Heart left ventricle (tissue), 13 donors: ENCODE results near the gene LIF.

ENCODE experiments used
- POLR2A ChIP-seq, 2 donors: fragments of 450-650 bp; IDR thresholded peaks; one replicate each; pipeline ENCODE4 v1.6.1; 2017; ENCODE audit warnings: antibody characterized with exemption in 2 of 2, mild to moderate bottlenecking in 2 of 2, moderate library complexity in 2 of 2
- TF ChIP-seq, protein P1 (sequence below), 12 donors: fragments of 200-600 bp; sonication (generic) in 4 of 12; IDR thresholded peaks; one replicate each; pipeline versions ENCODE4 v1.5.0 to v1.8.0; 2018 to 2022; ENCODE audit warnings: antibody characterized with exemption in 12 of 12, mild to moderate bottlenecking in 5 of 12
- donor health status: ischemic (EF 13 %, LVEDD 7.1; RV severe dilation, severe dysfunction).
- donor health status: DM: no; HTN: yes; CAD: no.
- donor health status: DM: no; HTN: no; CAD: no.
- donor health status: ischemic (EF 25% LVEDD 6.9; RV normal size, moderate dysfunction).
- donor health status: ischemic (EF 25% LVEDD 5.7; RV mildly dilated, moderate dysfunction).
- donor health status: ischemic (EF 35%, LVEDD 5.7; RV mildly dilated, moderate dysfunction).
- donor health status: nonischemic (EF 11% LVEDD 7.7; RV severe dilation, severe dysfunction).
- donor health status: DM: yes; HTN: yes; CAD: no.
- donor health status: PGD.
- donor health status: ischemic (EF 29% LVEDD 5.4; RV normal size, mild dysfunction).
- donor health status: nonischemic (EF 23%, LVEDD 6.1; RV moderate dilation, normal function).

DNA sequence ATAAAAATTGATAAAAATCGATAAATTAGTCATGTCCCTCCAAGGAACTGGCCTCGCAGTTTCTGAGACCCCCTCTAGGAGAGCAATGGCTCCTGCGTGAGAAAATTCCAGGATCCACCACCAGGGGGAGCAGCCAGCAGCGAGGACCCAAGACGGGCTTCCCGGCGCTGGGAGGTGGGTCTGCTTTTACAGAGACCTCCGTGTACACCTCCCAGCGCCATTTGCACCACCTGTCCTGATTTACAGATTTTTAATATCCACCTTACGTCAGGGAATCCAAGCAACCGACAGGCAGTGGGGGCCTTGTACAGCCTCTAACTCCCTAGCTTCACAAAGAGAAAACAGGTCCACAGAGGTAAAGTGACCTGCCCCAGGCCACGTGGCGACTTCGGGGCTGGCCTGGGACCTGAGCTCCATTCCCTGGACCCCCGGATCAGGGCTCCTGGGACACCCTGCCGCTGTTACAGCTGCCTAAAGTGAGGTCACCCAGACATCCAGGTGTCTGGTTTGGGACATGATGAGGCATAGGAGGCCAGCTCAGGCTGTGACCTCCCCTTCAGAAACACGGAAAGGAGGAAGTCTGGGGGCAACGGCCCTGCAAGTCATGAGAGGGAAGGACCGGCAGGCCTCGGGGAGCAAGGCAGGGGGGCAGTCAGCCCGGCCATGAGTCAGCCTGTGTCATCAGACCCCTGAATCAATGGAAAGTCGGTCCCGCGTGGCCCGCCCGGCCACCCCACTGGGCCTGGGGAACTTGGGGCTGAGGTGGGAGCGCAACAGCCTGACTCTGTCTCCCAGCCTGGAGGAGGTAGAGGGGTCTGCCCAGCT lies 16.6 kb upstream of the LIF start:
- TF ChIP-seq, protein P1, sequence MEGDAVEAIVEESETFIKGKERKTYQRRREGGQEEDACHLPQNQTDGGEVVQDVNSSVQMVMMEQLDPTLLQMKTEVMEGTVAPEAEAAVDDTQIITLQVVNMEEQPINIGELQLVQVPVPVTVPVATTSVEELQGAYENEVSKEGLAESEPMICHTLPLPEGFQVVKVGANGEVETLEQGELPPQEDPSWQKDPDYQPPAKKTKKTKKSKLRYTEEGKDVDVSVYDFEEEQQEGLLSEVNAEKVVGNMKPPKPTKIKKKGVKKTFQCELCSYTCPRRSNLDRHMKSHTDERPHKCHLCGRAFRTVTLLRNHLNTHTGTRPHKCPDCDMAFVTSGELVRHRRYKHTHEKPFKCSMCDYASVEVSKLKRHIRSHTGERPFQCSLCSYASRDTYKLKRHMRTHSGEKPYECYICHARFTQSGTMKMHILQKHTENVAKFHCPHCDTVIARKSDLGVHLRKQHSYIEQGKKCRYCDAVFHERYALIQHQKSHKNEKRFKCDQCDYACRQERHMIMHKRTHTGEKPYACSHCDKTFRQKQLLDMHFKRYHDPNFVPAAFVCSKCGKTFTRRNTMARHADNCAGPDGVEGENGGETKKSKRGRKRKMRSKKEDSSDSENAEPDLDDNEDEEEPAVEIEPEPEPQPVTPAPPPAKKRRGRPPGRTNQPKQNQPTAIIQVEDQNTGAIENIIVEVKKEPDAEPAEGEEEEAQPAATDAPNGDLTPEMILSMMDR (IDR thresholded peaks at IDR 0.05) = peak; percentile 89 to 99 (median 97)
- no peak for TF ChIP-seq POLR2A (IDR thresholded peaks at IDR 0.05)
